GM18951 (cell line): ENCODE results near the gene MAST3.
A peak's percentile ranks its signal among the peaks of the same experiment; 100 is the strongest.
"Not testable (repeated sequence)": the region's sequence is repeated elsewhere in the genome, so short reads cannot be mapped to it uniquely, and the experiment has no call there.

Experiments
- POLR2A ChIP-seq: IDR thresholded peaks from 4 replicates; pipeline ENCODE4 v1.6.1; 2011; ENCODE audit warnings: mild to moderate bottlenecking; ENCODE audit not compliant: insufficient read length, insufficient read depth; ENCODE audit errors: extremely low read depth
- in situ Hi-C: fragments of 300-500 bp; cut with MboI; formaldehyde crosslinking; loops from one replicate; pipeline ENCODE4 v1.12.0; 2022; ENCODE audit warnings: low sequenced_read_pairs, mixed read lengths, inconsistent platforms; ENCODE audit not compliant: unreplicated experiment

The MAST3 gene

GRCh38 chr19:18156841-18157464, 59.4 kb downstream of the MAST3 start:
- TF ChIP-seq POLR2A = no peak
- in situ Hi-C loops = no loop called here

- in situ Hi-C loops = no loop called here
- TF ChIP-seq POLR2A = no peak
These were observed 60.0 kb downstream of the MAST3 start for GRCh38 chr19:18157465-18158063.

- in situ Hi-C loops = no loop called here
- TF ChIP-seq POLR2A = no peak
These were observed 60.9 kb downstream of the MAST3 start for GRCh38 chr19:18158467-18158866.

GRCh38 chr19:18159059-18159616, 61.6 kb downstream of the MAST3 start:
- in situ Hi-C loops = not testable (repeated sequence)

GRCh38 chr19:18159810-18160209, 62.2 kb downstream of the MAST3 start:
- TF ChIP-seq POLR2A = no peak
- in situ Hi-C loops = no loop called here

- in situ Hi-C loops = no loop called here
- no peak for TF ChIP-seq POLR2A
These were observed 63.0 kb downstream of the MAST3 start for GRCh38 chr19:18160493-18160970.

DNA sequence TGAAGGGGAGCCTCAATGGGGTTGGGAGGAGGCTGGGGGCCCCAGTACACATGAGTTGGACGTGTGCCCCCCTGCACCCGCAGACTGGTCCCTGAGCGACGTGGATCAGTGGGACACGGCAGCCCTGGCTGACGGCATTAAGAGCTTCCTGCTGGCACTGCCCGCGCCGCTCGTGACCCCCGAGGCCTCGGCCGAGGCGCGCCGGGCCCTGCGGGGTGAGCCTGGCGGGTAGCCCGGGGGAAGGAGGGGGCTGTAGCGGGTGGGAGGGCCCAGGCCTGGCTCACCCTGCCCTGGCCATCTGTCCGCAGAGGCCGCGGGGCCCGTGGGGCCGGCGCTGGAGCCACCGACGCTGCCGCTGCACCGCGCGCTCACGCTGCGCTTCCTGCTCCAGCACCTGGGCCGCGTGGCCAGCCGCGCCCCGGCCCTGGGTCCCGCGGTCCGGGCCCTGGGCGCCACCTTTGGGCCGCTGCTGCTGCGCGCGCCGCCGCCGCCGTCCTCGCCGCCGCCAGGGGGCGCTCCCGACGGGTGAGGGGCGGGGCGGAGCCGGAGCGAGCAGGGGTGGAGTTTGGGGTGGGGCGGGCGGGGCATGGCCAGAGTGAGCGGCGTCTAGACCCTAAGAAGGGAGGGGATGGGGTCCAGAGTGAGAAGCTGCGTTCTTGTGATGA, 63.5 kb downstream of the MAST3 start:
- TF ChIP-seq POLR2A = peak; percentile 66
- in situ Hi-C loops = no loop called here

DNA sequence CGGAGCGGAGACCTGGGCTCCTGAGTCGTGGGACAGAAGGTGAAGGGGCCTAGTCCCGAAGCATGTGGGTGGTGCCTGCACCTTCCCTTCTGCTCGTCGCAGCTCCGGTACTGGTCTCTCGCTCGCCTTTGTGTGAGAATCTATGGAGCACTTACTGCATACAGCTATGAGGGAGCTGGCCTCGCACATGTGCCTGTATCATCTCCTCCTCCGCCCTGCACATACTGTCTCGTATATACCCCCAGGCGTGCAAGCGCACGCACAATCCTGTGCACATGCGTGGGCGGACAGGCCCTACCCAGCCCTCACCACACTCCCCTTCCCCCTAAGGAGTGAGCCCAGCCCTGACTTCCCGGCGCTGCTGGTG, 64.0 kb downstream of the MAST3 start:
- TF ChIP-seq POLR2A = no peak
- in situ Hi-C loops = no loop called here

DNA sequence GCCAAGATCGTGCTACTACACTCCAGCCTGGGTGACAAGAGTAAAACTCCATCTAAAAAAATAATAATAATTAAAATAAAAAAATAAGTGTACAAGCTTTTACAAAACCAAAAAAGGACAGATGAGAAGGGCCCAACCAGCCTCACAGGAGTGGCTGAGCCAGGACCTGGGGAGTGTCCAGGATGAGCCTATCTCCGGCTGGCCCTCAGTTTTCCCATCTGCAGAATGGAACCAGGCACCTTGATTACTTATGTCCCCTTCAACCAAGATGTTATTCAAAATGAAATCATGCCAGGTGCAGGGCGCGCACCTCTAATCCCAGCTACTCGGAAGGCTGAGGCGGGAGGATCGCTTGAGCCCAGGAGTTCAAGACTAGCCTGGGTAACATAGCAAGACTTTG, 66.5 kb downstream of the MAST3 start:
- TF ChIP-seq POLR2A = no peak
- in situ Hi-C loops = no loop called here

- no peak for TF ChIP-seq POLR2A
- in situ Hi-C loops = no loop called here
These were observed 68.4 kb downstream of the MAST3 start for GRCh38 chr19:18165794-18166544.

DNA sequence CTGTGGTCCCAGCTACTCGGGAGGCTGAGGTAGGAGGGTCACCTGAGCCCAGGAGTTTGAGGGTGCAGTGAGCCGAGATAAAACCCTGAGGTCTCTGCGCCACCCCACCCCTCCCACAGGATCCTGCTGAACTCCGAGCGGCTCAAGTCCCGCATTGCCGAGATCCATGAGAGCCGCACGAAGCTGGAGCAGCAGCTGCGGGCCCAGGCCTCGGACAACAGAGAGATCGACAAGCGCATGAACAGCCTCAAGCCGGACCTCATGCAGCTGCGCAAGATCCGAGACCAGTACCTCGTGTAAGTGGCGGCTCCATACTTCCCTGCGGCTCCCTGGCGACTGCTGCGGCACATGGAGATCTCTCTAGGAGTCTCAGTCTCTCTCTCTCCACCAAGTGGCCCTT, 69.4 kb downstream of the MAST3 start:
- no peak for TF ChIP-seq POLR2A
- in situ Hi-C loops = no loop called here

- TF ChIP-seq POLR2A = no peak
- in situ Hi-C loops = no loop called here
These were observed 70.5 kb downstream of the MAST3 start for GRCh38 chr19:18167975-18168645.
